ENCODE results near the gene RAPGEF1.

DNA sequence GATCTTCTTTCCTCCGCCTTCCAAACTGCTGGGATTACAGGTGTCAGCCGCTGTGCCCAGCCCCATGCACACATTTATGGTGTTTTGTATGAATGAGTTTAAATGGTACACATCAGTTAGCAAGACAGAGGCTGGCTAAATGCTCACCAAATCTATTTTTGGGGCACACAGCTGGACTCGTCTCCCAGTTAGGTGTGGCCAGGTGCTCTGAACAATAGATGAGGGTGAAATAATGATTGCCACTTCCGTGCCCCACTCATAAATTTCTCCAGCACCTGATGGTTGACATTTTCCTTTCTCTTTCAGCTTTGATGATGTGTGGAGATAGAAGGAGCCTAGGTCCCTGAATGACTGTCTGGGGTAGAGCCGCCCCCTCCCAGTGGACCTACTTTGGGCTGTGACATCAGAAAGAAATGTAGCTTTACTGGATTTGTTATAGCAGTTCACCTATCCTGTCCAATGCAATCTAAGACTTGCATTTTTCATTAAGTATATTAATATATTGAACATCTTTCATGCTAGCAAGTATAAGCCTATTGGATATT, 8.6 kb upstream of the RAPGEF1 start:
- TF ChIP-seq, protein P1, sequence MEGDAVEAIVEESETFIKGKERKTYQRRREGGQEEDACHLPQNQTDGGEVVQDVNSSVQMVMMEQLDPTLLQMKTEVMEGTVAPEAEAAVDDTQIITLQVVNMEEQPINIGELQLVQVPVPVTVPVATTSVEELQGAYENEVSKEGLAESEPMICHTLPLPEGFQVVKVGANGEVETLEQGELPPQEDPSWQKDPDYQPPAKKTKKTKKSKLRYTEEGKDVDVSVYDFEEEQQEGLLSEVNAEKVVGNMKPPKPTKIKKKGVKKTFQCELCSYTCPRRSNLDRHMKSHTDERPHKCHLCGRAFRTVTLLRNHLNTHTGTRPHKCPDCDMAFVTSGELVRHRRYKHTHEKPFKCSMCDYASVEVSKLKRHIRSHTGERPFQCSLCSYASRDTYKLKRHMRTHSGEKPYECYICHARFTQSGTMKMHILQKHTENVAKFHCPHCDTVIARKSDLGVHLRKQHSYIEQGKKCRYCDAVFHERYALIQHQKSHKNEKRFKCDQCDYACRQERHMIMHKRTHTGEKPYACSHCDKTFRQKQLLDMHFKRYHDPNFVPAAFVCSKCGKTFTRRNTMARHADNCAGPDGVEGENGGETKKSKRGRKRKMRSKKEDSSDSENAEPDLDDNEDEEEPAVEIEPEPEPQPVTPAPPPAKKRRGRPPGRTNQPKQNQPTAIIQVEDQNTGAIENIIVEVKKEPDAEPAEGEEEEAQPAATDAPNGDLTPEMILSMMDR (IDR thresholded peaks at IDR 0.05; ENCODE audit: insufficient read depth, low read length) = no peak
- TF ChIP-seq POLR2AphosphoS5 (IDR thresholded peaks at IDR 0.05; ENCODE audit: low read depth) = no peak
- TF ChIP-seq, protein P2, sequence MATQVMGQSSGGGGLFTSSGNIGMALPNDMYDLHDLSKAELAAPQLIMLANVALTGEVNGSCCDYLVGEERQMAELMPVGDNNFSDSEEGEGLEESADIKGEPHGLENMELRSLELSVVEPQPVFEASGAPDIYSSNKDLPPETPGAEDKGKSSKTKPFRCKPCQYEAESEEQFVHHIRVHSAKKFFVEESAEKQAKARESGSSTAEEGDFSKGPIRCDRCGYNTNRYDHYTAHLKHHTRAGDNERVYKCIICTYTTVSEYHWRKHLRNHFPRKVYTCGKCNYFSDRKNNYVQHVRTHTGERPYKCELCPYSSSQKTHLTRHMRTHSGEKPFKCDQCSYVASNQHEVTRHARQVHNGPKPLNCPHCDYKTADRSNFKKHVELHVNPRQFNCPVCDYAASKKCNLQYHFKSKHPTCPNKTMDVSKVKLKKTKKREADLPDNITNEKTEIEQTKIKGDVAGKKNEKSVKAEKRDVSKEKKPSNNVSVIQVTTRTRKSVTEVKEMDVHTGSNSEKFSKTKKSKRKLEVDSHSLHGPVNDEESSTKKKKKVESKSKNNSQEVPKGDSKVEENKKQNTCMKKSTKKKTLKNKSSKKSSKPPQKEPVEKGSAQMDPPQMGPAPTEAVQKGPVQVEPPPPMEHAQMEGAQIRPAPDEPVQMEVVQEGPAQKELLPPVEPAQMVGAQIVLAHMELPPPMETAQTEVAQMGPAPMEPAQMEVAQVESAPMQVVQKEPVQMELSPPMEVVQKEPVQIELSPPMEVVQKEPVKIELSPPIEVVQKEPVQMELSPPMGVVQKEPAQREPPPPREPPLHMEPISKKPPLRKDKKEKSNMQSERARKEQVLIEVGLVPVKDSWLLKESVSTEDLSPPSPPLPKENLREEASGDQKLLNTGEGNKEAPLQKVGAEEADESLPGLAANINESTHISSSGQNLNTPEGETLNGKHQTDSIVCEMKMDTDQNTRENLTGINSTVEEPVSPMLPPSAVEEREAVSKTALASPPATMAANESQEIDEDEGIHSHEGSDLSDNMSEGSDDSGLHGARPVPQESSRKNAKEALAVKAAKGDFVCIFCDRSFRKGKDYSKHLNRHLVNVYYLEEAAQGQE (IDR thresholded peaks at IDR 0.05; ENCODE audit: insufficient replicate concordance, low read depth) = no peak
- TF ChIP-seq GABPA (IDR thresholded peaks at IDR 0.05; ENCODE audit: low read depth) = no peak
